ENCODE measurements around the gene DOCK4.

DNA sequence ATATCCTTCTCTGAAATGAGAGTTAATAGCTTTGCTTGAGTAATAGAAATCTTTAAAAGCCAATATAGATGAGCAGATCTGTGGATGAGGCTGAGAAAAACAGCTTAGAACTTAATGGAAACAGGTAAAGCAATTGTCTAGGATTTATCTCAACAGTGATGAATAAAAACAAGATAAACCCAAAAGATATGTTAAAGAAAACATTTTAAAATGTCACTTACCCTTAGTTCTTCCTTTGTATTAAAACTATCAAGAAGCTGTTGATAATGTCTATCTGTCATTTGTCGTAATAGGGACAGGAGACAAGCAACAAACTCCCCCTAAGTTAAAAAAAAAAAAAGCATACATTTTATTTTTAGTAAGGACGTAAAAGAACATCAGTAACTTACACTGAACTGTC is 371.8 kb downstream of the DOCK4 start:
- TF ChIP-seq, protein P1, sequence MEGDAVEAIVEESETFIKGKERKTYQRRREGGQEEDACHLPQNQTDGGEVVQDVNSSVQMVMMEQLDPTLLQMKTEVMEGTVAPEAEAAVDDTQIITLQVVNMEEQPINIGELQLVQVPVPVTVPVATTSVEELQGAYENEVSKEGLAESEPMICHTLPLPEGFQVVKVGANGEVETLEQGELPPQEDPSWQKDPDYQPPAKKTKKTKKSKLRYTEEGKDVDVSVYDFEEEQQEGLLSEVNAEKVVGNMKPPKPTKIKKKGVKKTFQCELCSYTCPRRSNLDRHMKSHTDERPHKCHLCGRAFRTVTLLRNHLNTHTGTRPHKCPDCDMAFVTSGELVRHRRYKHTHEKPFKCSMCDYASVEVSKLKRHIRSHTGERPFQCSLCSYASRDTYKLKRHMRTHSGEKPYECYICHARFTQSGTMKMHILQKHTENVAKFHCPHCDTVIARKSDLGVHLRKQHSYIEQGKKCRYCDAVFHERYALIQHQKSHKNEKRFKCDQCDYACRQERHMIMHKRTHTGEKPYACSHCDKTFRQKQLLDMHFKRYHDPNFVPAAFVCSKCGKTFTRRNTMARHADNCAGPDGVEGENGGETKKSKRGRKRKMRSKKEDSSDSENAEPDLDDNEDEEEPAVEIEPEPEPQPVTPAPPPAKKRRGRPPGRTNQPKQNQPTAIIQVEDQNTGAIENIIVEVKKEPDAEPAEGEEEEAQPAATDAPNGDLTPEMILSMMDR (conservative IDR thresholded peaks at IDR 0.05 in 1 of 2, IDR thresholded peaks at IDR 0.05 in 1 of 2; ENCODE audit: extremely low read depth in 1 of 2, insufficient read depth in 1 of 2, low read depth in 1 of 2, low read length in 2 of 2) = no peak
- TF ChIP-seq EZH2 (IDR thresholded peaks at IDR 0.05; ENCODE audit: borderline replicate concordance, low read length) = no peak

Data from mammary epithelial cell (primary cell).